ENCODE results near the gene RAB22A. TPM values are rescaled to one million over a fixed set of nuclear protein-coding genes. Genes with fewer than 3 reads are reported as not detected.

RAB22A gene
- total RNA-seq, 1 donor from 2014 or later, result 17.6 TPM

DNA sequence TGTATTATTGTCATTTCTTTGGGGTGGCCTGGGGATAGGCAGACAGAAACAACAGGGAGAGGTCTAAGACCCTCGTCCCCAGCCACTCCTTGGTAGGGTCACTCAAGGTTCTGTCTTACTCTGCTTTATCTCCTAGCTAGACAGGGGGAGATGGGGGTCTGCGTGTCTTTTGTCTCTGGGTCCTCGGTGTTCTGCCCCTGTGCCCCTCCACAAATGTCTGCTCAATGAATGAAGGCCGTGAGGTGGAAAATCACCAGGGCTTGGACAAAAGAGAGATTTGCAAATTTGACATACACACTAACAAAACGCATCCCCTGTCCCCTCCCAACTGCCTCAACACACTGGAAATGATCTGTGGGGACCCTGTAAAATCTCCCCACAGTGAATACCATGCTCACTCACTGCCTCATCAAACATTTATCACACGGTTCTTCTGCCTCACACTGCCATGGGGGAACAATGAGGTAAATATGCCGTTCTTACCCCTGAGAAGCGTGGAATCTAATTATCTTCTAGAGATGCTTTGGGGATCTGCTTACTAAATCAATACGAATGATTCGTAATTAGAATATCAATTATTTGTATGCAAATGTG lies 66.3 kb downstream of the RAB22A start:
- TF ChIP-seq, protein P1, sequence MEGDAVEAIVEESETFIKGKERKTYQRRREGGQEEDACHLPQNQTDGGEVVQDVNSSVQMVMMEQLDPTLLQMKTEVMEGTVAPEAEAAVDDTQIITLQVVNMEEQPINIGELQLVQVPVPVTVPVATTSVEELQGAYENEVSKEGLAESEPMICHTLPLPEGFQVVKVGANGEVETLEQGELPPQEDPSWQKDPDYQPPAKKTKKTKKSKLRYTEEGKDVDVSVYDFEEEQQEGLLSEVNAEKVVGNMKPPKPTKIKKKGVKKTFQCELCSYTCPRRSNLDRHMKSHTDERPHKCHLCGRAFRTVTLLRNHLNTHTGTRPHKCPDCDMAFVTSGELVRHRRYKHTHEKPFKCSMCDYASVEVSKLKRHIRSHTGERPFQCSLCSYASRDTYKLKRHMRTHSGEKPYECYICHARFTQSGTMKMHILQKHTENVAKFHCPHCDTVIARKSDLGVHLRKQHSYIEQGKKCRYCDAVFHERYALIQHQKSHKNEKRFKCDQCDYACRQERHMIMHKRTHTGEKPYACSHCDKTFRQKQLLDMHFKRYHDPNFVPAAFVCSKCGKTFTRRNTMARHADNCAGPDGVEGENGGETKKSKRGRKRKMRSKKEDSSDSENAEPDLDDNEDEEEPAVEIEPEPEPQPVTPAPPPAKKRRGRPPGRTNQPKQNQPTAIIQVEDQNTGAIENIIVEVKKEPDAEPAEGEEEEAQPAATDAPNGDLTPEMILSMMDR (IDR thresholded peaks at IDR 0.05; ENCODE audit: insufficient read depth, low read length, severe bottlenecking), result no peak
- no peak overlapping the region for H3K4me3 ChIP-seq (ENCODE audit: low read depth, low read length)
- no peaks in the 10 kb centered on the region for H3K27me3 ChIP-seq (ENCODE audit: control insufficient read depth, insufficient read depth, low read length)
- no peaks in the 10 kb centered on the region for H3K36me3 ChIP-seq (ENCODE audit: control insufficient read depth, insufficient read depth, low read length)
- DNase-seq (ENCODE audit: low read depth) (no peak), FAIRE-seq (no peak)

- FAIRE-seq (no peak), DNase-seq (ENCODE audit: low read depth) (no peak)
- H3K27me3 ChIP-seq (ENCODE audit: control insufficient read depth, insufficient read depth, low read length), result no peaks in the 10 kb centered on the region
- TF ChIP-seq, protein P1 (IDR thresholded peaks at IDR 0.05; ENCODE audit: insufficient read depth, low read length, severe bottlenecking), result no peak
- H3K36me3 ChIP-seq (ENCODE audit: control insufficient read depth, insufficient read depth, low read length), result no peaks in the 10 kb centered on the region
- no peak overlapping the region for H3K4me3 ChIP-seq (ENCODE audit: low read depth, low read length)
Observed at GRCh38 chr20:58377017-58377416, 67.5 kb downstream of the RAB22A start.

DNA sequence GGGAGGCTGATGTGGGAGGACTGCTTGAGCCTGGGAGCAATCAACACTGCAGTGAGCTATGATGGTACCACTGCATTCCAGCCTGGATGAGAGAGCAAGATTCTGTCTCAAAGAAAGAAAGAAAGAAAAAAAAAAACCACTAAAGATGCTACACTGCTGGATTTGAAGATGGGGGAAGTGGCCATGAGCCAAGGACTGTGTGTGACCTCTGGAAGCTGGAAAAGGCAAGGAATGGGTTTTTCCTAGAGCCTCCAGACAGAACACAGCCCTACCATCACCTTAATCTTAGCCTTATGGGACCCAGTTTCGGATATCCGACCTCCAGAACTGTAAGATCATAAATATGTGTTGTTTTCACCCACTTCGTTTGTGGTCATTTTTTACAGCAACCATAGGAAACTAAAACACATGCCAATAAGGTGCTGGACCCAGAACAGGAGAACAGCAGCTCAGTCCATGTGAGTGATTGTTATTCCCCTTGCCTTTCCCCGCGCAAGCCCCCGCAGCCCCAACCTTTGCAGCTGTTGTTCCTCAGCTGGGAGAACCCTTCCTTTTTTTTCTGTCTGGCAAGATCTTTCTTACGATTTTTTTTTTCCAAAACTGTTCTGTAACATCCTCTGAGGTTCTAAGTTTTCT lies 68.4 kb downstream of the RAB22A start:
- Histone ChIP-seq H3K27me3 (ENCODE audit: control insufficient read depth, insufficient read depth, low read length) (no peaks in the 10 kb centered on the region), H3K36me3 (ENCODE audit: control insufficient read depth, insufficient read depth, low read length) (no peaks in the 10 kb centered on the region), H3K4me3 (ENCODE audit: low read depth, low read length) (no peak overlapping the region)
- DNase-seq (ENCODE audit: low read depth), result no peak
- FAIRE-seq, result no peak
- TF ChIP-seq, protein P1 (IDR thresholded peaks at IDR 0.05; ENCODE audit: insufficient read depth, low read length, severe bottlenecking), result no peak

- TF ChIP-seq, protein P1 (IDR thresholded peaks at IDR 0.05; ENCODE audit: insufficient read depth, low read length, severe bottlenecking), result no peak
- H3K4me3 ChIP-seq (ENCODE audit: low read depth, low read length), result no peak overlapping the region
- FAIRE-seq (no peak), DNase-seq (ENCODE audit: low read depth) (no peak)
- no peaks in the 10 kb centered on the region for H3K36me3 ChIP-seq (ENCODE audit: control insufficient read depth, insufficient read depth, low read length)
- no peaks in the 10 kb centered on the region for H3K27me3 ChIP-seq (ENCODE audit: control insufficient read depth, insufficient read depth, low read length)
Observed at GRCh38 chr20:58378704-58379103, 69.2 kb downstream of the RAB22A start.

DNA sequence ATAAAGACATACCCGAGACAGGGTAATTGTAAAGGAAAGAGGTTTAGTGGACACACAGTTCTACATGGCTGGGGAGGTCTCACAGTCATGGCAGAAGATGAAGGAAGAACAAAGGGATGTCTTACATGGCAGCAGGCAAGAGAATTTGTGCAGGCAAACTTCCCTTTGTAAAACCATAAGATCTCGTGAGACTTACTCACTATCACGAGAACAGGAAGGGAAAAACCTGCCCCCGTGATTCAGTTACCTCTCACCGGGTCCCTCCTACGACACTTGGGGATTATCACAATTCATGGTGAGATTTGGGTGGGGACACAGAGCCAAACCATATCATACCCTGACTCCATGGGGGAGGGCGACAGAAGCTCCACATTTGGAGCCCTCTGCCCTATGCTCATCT lies 72.1 kb downstream of the RAB22A start:
- Histone ChIP-seq H3K4me3 (ENCODE audit: low read depth, low read length) (no peak overlapping the region), H3K27me3 (ENCODE audit: control insufficient read depth, insufficient read depth, low read length) (no peaks in the 10 kb centered on the region), H3K36me3 (ENCODE audit: control insufficient read depth, insufficient read depth, low read length) (no peaks in the 10 kb centered on the region)
- DNase-seq (ENCODE audit: low read depth) (no peak), FAIRE-seq (no peak)
- TF ChIP-seq, protein P1 (IDR thresholded peaks at IDR 0.05; ENCODE audit: insufficient read depth, low read length, severe bottlenecking), result no peak

DNA sequence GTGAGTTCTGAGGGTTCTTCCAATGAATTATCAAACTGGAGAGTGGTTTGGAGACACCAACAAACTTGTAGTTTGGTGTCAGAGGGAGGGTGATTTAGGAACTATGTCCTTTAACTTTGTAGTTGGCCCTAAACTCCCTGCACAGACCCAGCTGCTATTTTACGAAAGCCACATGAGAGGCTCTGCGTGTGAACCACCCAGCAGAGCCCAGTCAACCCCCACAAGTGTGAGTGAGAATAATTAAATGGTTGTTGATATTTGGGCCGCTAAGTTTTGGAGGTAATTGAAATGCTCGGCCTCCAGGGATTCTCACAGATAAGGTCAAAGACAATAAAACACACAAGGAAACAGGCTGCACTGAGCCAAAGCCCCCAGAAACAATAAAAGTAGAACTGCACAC lies 72.6 kb downstream of the RAB22A start:
- H3K27me3 ChIP-seq (ENCODE audit: control insufficient read depth, insufficient read depth, low read length), result no peaks in the 10 kb centered on the region
- H3K36me3 ChIP-seq (ENCODE audit: control insufficient read depth, insufficient read depth, low read length), result no peaks in the 10 kb centered on the region
- no peak for DNase-seq (ENCODE audit: low read depth)
- H3K4me3 ChIP-seq (ENCODE audit: low read depth, low read length), result no peak overlapping the region
- FAIRE-seq, result no peak
- TF ChIP-seq, protein P1 (IDR thresholded peaks at IDR 0.05; ENCODE audit: insufficient read depth, low read length, severe bottlenecking), result no peak

Data from bronchial epithelial cell (primary cell).